MM.1S (cell line): ENCODE measurements around the gene TBC1D9B.
"Not testable (repeated sequence)": the region's sequence is repeated elsewhere in the genome, so short reads cannot be mapped to it uniquely, and the experiment has no call there.

Experiments used
- EZH2 ChIP-seq: fragments of 300-600 bp; sonication (generic); optimal IDR thresholded peaks from 2 replicates; pipeline ENCODE3; 2017; ENCODE audit warnings: low read depth, mild to moderate bottlenecking, antibody characterized with exemption, low read length, mixed read lengths
- TF ChIP-seq, protein P1 (sequence below): fragments of 300-600 bp; sonication (generic); IDR thresholded peaks from 2 replicates; pipeline ENCODE4 v1.5.1; 2016; ENCODE audit warnings: antibody characterized with exemption, low read length, mixed read lengths

DNA sequence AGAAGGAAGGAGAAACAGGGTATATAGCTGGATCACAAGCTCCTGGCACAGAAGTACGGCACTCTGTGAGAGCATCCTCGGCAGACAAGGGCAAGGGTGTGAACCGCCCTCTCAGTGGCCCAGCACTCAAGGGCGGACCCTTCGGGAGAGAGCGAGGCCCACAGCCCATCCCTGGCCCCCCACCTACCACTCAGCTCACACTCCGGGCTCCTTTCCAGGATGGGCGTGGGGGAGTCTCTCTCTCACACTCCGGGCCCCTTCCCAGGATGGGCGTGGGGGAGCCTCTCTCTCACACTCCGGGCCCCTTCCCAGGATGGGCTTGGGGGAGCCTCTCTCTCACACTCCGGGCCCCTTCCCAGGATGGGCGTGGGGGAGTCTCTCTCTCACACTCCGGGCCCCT is 36.2 kb downstream of the TBC1D9B start:
- TF ChIP-seq, protein P1, sequence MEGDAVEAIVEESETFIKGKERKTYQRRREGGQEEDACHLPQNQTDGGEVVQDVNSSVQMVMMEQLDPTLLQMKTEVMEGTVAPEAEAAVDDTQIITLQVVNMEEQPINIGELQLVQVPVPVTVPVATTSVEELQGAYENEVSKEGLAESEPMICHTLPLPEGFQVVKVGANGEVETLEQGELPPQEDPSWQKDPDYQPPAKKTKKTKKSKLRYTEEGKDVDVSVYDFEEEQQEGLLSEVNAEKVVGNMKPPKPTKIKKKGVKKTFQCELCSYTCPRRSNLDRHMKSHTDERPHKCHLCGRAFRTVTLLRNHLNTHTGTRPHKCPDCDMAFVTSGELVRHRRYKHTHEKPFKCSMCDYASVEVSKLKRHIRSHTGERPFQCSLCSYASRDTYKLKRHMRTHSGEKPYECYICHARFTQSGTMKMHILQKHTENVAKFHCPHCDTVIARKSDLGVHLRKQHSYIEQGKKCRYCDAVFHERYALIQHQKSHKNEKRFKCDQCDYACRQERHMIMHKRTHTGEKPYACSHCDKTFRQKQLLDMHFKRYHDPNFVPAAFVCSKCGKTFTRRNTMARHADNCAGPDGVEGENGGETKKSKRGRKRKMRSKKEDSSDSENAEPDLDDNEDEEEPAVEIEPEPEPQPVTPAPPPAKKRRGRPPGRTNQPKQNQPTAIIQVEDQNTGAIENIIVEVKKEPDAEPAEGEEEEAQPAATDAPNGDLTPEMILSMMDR: not testable (repeated sequence)
- not testable (repeated sequence) for TF ChIP-seq EZH2
